Neural progenitor cell (in vitro differentiated cells): ENCODE measurements around the gene IKZF3.

ENCODE experiments used
- EZH2 ChIP-seq: fragments of 200-600 bp; sonication (generic); IDR thresholded peaks from 2 replicates; pipeline ENCODE4 v1.6.1; 2017; ENCODE audit warnings: antibody characterized with exemption, mild to moderate bottlenecking, moderate library complexity
- EZH2phosphoT487 ChIP-seq: fragments of 200-600 bp; sonication (generic); IDR thresholded peaks from 2 replicates; pipeline ENCODE4 v1.6.1; 2017; ENCODE audit warnings: antibody characterized with exemption
- TF ChIP-seq, protein P1 (sequence below): fragments of 200-600 bp; sonication (generic); IDR thresholded peaks from 2 replicates; pipeline ENCODE4 v1.5.1; 2017; ENCODE audit warnings: antibody characterized with exemption, mild to moderate bottlenecking

DNA sequence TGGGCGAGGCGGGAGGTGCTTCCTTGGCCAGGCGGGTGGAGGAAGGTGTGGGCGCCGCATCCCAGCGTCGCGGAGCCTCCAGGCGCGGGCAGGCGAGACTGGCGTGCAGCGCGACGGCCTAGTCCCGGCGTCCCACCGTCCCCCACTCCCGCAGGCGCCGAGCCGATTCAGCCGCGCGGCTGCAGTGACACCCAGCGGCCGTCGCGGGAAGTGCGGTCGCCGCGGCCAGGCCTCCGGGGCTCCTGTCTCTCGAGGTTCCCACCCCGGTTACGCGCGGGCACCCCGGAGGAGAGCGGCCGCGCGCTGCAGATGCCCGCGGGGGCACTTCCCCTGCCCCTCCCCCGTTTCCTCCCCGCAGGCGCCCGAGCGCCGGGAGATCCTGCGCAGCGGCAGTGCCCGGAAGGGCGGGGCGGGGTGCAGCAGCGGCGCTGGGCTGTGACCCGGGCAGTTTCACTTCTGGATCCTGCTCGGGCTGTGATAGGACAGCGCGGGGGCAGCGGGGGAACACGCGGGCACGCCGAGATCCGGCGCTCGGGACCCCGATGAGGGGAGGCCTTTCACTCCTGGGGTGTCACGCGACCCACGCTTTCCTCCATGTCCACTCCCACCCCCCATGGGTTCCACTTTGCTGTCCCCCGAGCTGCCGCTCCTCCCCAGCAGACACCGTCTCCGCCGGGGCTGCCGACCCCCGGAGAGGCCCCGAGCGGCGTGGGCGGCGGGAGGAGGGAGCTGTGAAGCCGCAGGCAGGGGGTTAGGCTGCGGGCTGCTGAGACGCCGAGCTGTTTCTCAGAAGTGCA lies 109.8 kb downstream of the IKZF3 start:
- TF ChIP-seq, protein P1, sequence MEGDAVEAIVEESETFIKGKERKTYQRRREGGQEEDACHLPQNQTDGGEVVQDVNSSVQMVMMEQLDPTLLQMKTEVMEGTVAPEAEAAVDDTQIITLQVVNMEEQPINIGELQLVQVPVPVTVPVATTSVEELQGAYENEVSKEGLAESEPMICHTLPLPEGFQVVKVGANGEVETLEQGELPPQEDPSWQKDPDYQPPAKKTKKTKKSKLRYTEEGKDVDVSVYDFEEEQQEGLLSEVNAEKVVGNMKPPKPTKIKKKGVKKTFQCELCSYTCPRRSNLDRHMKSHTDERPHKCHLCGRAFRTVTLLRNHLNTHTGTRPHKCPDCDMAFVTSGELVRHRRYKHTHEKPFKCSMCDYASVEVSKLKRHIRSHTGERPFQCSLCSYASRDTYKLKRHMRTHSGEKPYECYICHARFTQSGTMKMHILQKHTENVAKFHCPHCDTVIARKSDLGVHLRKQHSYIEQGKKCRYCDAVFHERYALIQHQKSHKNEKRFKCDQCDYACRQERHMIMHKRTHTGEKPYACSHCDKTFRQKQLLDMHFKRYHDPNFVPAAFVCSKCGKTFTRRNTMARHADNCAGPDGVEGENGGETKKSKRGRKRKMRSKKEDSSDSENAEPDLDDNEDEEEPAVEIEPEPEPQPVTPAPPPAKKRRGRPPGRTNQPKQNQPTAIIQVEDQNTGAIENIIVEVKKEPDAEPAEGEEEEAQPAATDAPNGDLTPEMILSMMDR, result peak; percentile 79
- TF ChIP-seq EZH2phosphoT487 (no peak), EZH2 (peak; percentile 11)
